HepG2 (cell line): ENCODE results near the gene HCFC1. TPM values are rescaled to one million over a fixed set of nuclear protein-coding genes. Genes with fewer than 3 reads are reported as not detected.

Experiments
- ATAC-seq: fragments of 200-7000 bp; cut with Tn5 transposase; 3 replicates; pipeline ENCODE4 v1.9.1; 2020; ENCODE audit warnings: mild to moderate bottlenecking, moderate library complexity
- BruUV-seq: library from RNA; stranded (reverse); fragments of 400-500 nt; replicated peaks from 2 replicates; lab custom pipeline; 2021; lab: Mats Ljungman, UMichigan
- CTCF ChIA-PET: fragments of 300-600 bp; formaldehyde crosslinking; extraction: SDS; loops from one replicate; lab custom pipeline; 2021; ENCODE audit warnings: low total read pairs, inconsistent platforms, low intra/inter-chr PET ratio; lab: Yijun Ruan, JAX
- POLR2A ChIA-PET: fragments of 350-600 bp; sonication (Branson Sonifier 250); formaldehyde crosslinking; loops from one replicate; lab custom pipeline; 2020; ENCODE audit warnings: antibody characterized with exemption, inconsistent platforms; lab: Yijun Ruan, JAX
- DNase-seq: peaks from one replicate; pipeline ENCODE4 v3.0.0-alpha.2; 2015; ENCODE audit warnings: low spot score
- FAIRE-seq: peaks from 3 replicates; lab custom pipeline; 2011; peaks lifted over from hg19 to GRCh38; lab: Jason Lieb, UNC
- H2AFZ ChIP-seq: one replicate; pipeline ENCODE4 v1.6.1; 2011; ENCODE audit warnings: low read length, inconsistent platforms
- H3K27ac ChIP-seq: fragments of 300-600 bp; 3 replicates; pipeline ENCODE4 v1.8.0; 2011; ENCODE audit warnings: mixed run types, mild to moderate bottlenecking, mixed read lengths, low read length, inconsistent platforms; ENCODE audit not compliant: insufficient read depth; ENCODE audit errors: extremely low read length
- H3K27me3 ChIP-seq, 2 experiments: fragments of 200-600 bp in 1 of 2; 2 replicates in 1 of 2; 3 replicates in 1 of 2; pipeline versions ENCODE4 v1.6.0 to v1.8.0; 2011; ENCODE audit warnings: low read length in 2 of 2, mild to moderate bottlenecking in 2 of 2, moderate library complexity in 2 of 2, inconsistent platforms in 1 of 2; ENCODE audit not compliant: insufficient read depth in 2 of 2, control insufficient read depth in 1 of 2
- H3K36me3 ChIP-seq, 2 experiments: fragments of 200-600 bp in 1 of 2; replicated peaks in 1 of 2; 2 replicates in 1 of 2; 3 replicates in 1 of 2; pipeline versions ENCODE4 v1.5.1 to v1.8.0; 2011; ENCODE audit warnings: low read length in 2 of 2, inconsistent platforms in 1 of 2; ENCODE audit not compliant: insufficient read depth in 2 of 2, control insufficient read depth in 1 of 2
- H3K4me1 ChIP-seq: 2 replicates; pipeline ENCODE4 v1.5.1; 2012; ENCODE audit warnings: low read length, inconsistent platforms; ENCODE audit not compliant: insufficient read depth
- H3K4me2 ChIP-seq: 2 replicates; pipeline ENCODE4 v1.6.0; 2011; ENCODE audit warnings: low read depth, low read length, inconsistent platforms
- H3K4me3 ChIP-seq, 3 experiments: fragments of 200-600 bp in 1 of 3; sonication (generic), shearing (Covaris generic) in 1 of 3; replicated peaks in 1 of 3; 2 replicates each; pipeline ENCODE4 v1.5.1; 2011 to 2016; ENCODE audit warnings: low read length in 3 of 3, inconsistent platforms in 2 of 3, low read depth in 2 of 3, mild to moderate bottlenecking in 2 of 3, control low read depth in 1 of 3, mixed read lengths in 1 of 3; ENCODE audit not compliant: insufficient read depth in 1 of 3
- H3K79me2 ChIP-seq: one replicate; pipeline ENCODE4 v1.6.1; 2011; ENCODE audit warnings: low read length, inconsistent platforms; ENCODE audit not compliant: insufficient read depth
- H3K9ac ChIP-seq: 2 replicates; pipeline ENCODE4 v1.6.0; 2011; ENCODE audit warnings: mild to moderate bottlenecking, low read depth, low read length, inconsistent platforms; ENCODE audit not compliant: insufficient read depth
- H3K9me3 ChIP-seq: 2 replicates; pipeline ENCODE4 v1.5.1; 2012; ENCODE audit warnings: mild to moderate bottlenecking, low read length
- H4K20me1 ChIP-seq: 2 replicates; pipeline ENCODE4 v1.6.0; 2011; ENCODE audit warnings: inconsistent platforms, mild to moderate bottlenecking, low read length, moderate library complexity; ENCODE audit not compliant: insufficient read depth
- ARID3A ChIP-seq: IDR thresholded peaks from 2 replicates; pipeline ENCODE4 v1.6.1; 2012; ENCODE audit warnings: low read depth, low read length, improper control_type of control experiment
- CREBL2 ChIP-seq: sonication (generic); formaldehyde crosslinking; IDR thresholded peaks from 2 replicates; pipeline ENCODE4 v1.8.1; 2023; ENCODE audit warnings: missing genetic modification reagents, mild to moderate bottlenecking, borderline replicate concordance
- ETS1 ChIP-seq: sonication (generic); formaldehyde crosslinking; IDR thresholded peaks from 2 replicates; pipeline ENCODE4 v1.4.0; 2020; ENCODE audit warnings: missing genetic modification reagents
- HNRNPLL ChIP-seq: fragments of 200-400 bp; formaldehyde crosslinking; IDR thresholded peaks from 2 replicates; pipeline ENCODE4 v1.6.1; 2017; ENCODE audit warnings: mild to moderate bottlenecking, low read depth, low read length; ENCODE audit not compliant: poor library complexity, severe bottlenecking
- PHF5A ChIP-seq: IDR thresholded peaks from one replicate; pipeline ENCODE4 v1.6.1; 2018; ENCODE audit warnings: low read depth, missing genetic modification reagents; ENCODE audit not compliant: unreplicated experiment
- REPIN1 ChIP-seq: sonication (generic); formaldehyde crosslinking; IDR thresholded peaks from 2 replicates; pipeline ENCODE4 v1.8.0; 2022; ENCODE audit warnings: missing genetic modification reagents, low read depth, mild to moderate bottlenecking, borderline replicate concordance
- SOX13 ChIP-seq, 3 experiments: fragments of 450-650 bp in 1 of 3; sonication (generic) in 1 of 3; formaldehyde crosslinking in 1 of 3; IDR thresholded peaks in 2 of 3; conservative IDR thresholded peaks in 1 of 3; 2 replicates each; pipeline versions ENCODE4 v1.5.0 to v1.6.1; 2016 to 2020; ENCODE audit warnings: antibody characterized with exemption in 1 of 3, mild to moderate bottlenecking in 1 of 3, missing compliant biosample characterization in 1 of 3, missing genetic modification reagents in 1 of 3, moderate library complexity in 1 of 3
- TBL1XR1 ChIP-seq: fragments of 150-350 bp; IDR thresholded peaks from 2 replicates; pipeline ENCODE4 v1.6.1; 2014; ENCODE audit warnings: borderline replicate concordance, low read length; ENCODE audit not compliant: partially characterized antibody
- ZEB1 ChIP-seq: IDR thresholded peaks from 2 replicates; pipeline ENCODE4 v1.6.1; 2012; ENCODE audit warnings: mild to moderate bottlenecking, low read depth, inconsistent platforms; ENCODE audit not compliant: insufficient replicate concordance
- ZKSCAN1 ChIP-seq: fragments of 150-350 bp; IDR thresholded peaks from 2 replicates; pipeline ENCODE4 v1.6.1; 2014; ENCODE audit warnings: low read length
- ZNF180 ChIP-seq: sonication (generic); formaldehyde crosslinking; IDR thresholded peaks from 2 replicates; pipeline ENCODE4 v1.4.0; 2020; ENCODE audit warnings: low read depth, missing genetic modification reagents, borderline replicate concordance
- ZNF263 ChIP-seq: sonication (generic); formaldehyde crosslinking; IDR thresholded peaks from 2 replicates; pipeline ENCODE4 v1.4.0; 2020; ENCODE audit warnings: missing genetic modification reagents
- ZNF354B ChIP-seq: sonication (generic); formaldehyde crosslinking; IDR thresholded peaks from 2 replicates; pipeline ENCODE4 v1.8.0; 2022; ENCODE audit warnings: mild to moderate bottlenecking, missing genetic modification reagents
- ZNF670 ChIP-seq: sonication (generic); formaldehyde crosslinking; IDR thresholded peaks from 2 replicates; pipeline ENCODE4 v1.8.0; 2022; ENCODE audit warnings: mild to moderate bottlenecking, missing genetic modification reagents, borderline replicate concordance
- ZNF766 ChIP-seq: sonication (generic); formaldehyde crosslinking; IDR thresholded peaks from 2 replicates; pipeline ENCODE4 v1.5.0; 2020; ENCODE audit warnings: missing genetic modification reagents, borderline replicate concordance
- WGBS: methylation state at CpG from one replicate; pipeline ENCODE4 v1.1.6; 2017; ENCODE audit warnings: low lambda C conversion rate; 5-methylcytosine and 5-hydroxymethylcytosine counted together
- in situ Hi-C: cut with HindIII; loops from 2 replicates; pipeline ENCODE4 v1.10.0; 2017; ENCODE audit warnings: low pct_unique_long_range_greater_than_20kb; ENCODE audit not compliant: extremely low pct_ligation_motif_present
- intact Hi-C: fragments of 100-400 bp; cut with micrococcal nuclease; formaldehyde crosslinking; loops from one replicate; pipeline ENCODE4 v1.10.0; 2022; ENCODE audit not compliant: unreplicated experiment
- polyA plus RNA-seq, 8 experiments: library from polyadenylated mRNA; depleted of rRNA in 3 of 8; stranded (reverse) in 7 of 8; unstranded in 1 of 8; fragments of >200 nt; fragmentation: Illumina TruSeq in 4 of 8; extraction: Trizol in 4 of 8; gene quantifications; 2 replicates each; pipeline versions ENCODE4 v1.2.1 to v1.2.3, GENCODE V29; 2011 to 2016; ENCODE audit warnings: low read depth in 4 of 8, missing spikeins in 1 of 8, mixed read lengths in 1 of 8; ENCODE audit not compliant: insufficient read depth in 1 of 8
- total RNA-seq, 5 experiments: library from RNA; depleted of rRNA; stranded (reverse); fragments of >200 nt; fragmentation: Illumina TruSeq; extraction: Trizol; gene quantifications; 2 replicates each; pipeline ENCODE4 v1.2.3, GENCODE V29; 2016; ENCODE audit warnings: low read depth in 1 of 5

HCFC1 gene
- total and polyA plus RNA-seq, 2 of the 13 experiments (the other 11 are each of a cell fraction or from before 2014, with no cell fraction given) = 5.8 to 17.8 TPM

GRCh38 chrX:153993978-153994377, 22.4 kb upstream of the HCFC1 start:
- H3K4me3 ChIP-seq = no peak overlapping the region
- no peaks in the 10 kb centered on the region for H3K27me3 ChIP-seq
- FAIRE-seq = no peak
- in situ Hi-C loops = no loop called here
- no peaks in the 10 kb centered on the region for H3K36me3 ChIP-seq
- H2AFZ ChIP-seq = no peak overlapping the region
- TF ChIP-seq ZNF263 (CRISPR knock-in tag) (peak; percentile 58; the same call in 1 of the 2 replicates), ETS1 (CRISPR knock-in tag) (no peak)
- POLR2A ChIA-PET = no interaction called here
- CTCF ChIA-PET = no interaction called here
- intact Hi-C loops = no loop called here
- no peaks in the 10 kb centered on the region for H3K79me2 ChIP-seq
- peaks cover 26% of the 10 kb centered on the region for H3K4me1 ChIP-seq
- H3K27ac ChIP-seq = no peak overlapping the region
- no peak overlapping the region for H3K4me2 ChIP-seq
- no peak overlapping the region for H3K9ac ChIP-seq
- H4K20me1 ChIP-seq = no peaks in the 10 kb centered on the region
- DNase-seq = no peak
- no TSS peak for BruUV-seq
- 78% methylated on average over 10 of the region's 10 CpGs for WGBS
- no peaks in the 10 kb centered on the region for H3K9me3 ChIP-seq
- ATAC-seq = no peak

GRCh38 chrX:153993079-153993478, 21.5 kb upstream of the HCFC1 start:
- Histone ChIP-seq H3K9ac (no peak overlapping the region), H3K36me3 (no peaks in the 10 kb centered on the region), H3K4me2 (no peak overlapping the region)
- intact Hi-C loops = no loop called here
- TF ChIP-seq HNRNPLL (no peak), ZNF766 (CRISPR knock-in tag) (no peak), ZNF670 (no peak), ZNF354B (CRISPR knock-in tag) (no peak), ZKSCAN1 (no peak), PHF5A (CRISPR knock-in tag) (no peak), ZNF180 (CRISPR knock-in tag) (no peak), ARID3A (no peak), CREBL2 (CRISPR knock-in tag) (no peak), ZEB1 (no peak), REPIN1 (CRISPR knock-in tag) (no peak), SOX13 (IDR thresholded peaks at IDR 0.05) (no peak), SOX13 (CRISPR knock-in tag; conservative IDR thresholded peaks at IDR 0.05 in 1 of 2, IDR thresholded peaks at IDR 0.05 in 1 of 2) (no peak), TBL1XR1 (no peak)
- TF ChIP-seq, all 625 proteins: peak for 0
- Histone ChIP-seq H3K79me2 (no peaks in the 10 kb centered on the region), H3K27ac (no peak overlapping the region), H3K4me1 (peaks cover 26% of the 10 kb centered on the region), H3K27me3 (no peaks in the 10 kb centered on the region), H4K20me1 (no peaks in the 10 kb centered on the region), H3K9me3 (no peaks in the 10 kb centered on the region), H2AFZ (no peak overlapping the region), H3K4me3 (no peak overlapping the region)
- ChIA-PET POLR2A (no interaction called here), CTCF (no interaction called here)
- FAIRE-seq = no peak
- BruUV-seq = no TSS peak
- no peak for ATAC-seq
- 34% methylated on average over 3 of the region's 12 CpGs for WGBS
- in situ Hi-C loops = no loop called here
- DNase-seq = no peak
